HG03103 (cell line): Measurements from ENCODE around the gene CDK5.

ENCODE experiments used
- ATAC-seq: cut with Tn5 transposase; IDR thresholded peaks from one replicate; pipeline ENCODE4 v1.9.1; 2021; ENCODE audit warnings: low read depth; ENCODE audit not compliant: unreplicated experiment

CDK5 gene

DNA sequence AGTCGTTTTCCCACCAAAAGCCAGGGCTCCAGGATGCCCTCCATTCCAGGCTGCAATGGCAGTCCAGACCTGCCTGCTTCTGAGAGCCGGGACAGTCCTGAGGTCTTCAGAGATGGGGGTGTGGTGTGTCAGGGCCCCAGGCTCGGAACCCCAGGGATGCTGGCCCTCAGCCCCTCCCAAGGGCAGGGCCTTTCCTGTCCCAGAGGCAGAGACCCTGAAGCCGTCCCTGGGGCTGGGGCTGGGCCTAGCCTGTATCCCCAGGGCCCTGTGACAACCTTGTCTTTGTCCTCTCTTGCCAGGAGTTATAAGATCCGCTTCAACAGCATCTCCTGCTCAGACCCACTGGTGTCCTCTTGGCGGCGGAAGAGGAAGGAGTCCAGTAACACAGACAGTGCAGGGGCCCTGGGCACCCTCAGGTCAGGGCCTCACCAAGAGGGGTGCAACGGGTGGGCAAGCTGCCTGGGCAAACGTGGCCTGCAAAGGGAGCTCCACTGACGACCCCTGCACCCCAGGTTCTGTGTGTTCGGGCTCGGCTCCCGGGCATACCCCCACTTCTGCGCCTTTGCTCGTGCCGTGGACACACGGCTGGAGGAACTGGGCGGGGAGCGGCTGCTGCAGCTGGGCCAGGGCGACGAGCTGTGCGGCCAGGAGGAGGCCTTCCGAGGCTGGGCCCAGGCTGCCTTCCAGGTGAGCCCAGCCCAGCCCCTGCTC, 51.0 kb downstream of the CDK5 start:
- no peak for ATAC-seq

DNA sequence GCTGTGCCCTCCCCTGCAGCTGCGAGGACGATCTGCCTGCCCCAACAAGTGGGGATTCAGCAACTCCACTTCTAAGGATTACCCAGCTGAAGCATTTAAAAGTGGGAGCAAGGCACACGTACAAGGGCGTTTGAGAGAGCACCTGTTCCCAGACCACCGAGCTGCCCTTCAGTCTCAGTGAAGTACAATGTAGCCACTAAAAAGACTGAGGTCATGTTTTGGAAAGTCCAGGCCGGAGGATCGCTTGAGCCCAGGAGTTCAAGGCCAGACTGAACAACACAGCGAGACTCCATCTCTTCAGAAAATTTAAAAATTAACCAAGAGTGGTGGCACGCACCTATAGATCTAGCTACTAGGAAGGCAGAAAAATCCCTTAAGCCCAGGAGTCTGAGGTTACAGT, 52.1 kb downstream of the CDK5 start:
- ATAC-seq: no peak
